ENCODE measurements around the gene HDDC2. TPM values are rescaled to one million over a fixed set of nuclear protein-coding genes. Genes with fewer than 3 reads are reported as not detected.
"Not testable (repeated sequence)": the region's sequence is repeated elsewhere in the genome, so short reads cannot be mapped to it uniquely, and the experiment has no call there.

Gene HDDC2
- total RNA-seq, 4 donors from 2014 or later: 52.0 to 78.3 (median 66.5) TPM

GRCh38 chr6:125287718-125288117 lies 14.0 kb downstream of the HDDC2 start:
- peaks cover 49% of the 10 kb centered on the region for H3K36me3 ChIP-seq
- 96% methylated on average over 9 of the region's 9 CpGs for WGBS

DNA sequence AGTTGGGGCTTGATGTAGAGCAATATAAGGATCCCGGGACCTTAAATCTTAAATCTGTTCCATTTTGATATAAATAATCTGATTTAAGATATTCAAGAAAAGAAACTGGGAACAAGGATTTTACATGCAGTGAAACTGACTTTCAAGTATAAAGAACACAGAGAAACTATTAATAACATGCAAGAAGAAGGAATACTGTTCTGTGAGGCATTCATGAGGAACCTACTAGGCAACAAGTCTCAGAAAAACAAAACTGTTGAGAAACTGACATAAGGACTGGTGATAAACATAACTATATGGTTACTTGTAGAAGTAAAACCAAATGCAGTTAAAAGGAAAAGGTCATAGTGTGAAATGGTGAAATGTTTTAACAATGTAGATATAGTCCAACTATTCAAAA lies 15.8 kb downstream of the HDDC2 start:
- Histone ChIP-seq H3K27me3 (no peaks in the 10 kb centered on the region), H3K4me1 (no peaks in the 10 kb centered on the region), H3K27ac (no peak overlapping the region), H3K9me3 (peaks cover 5% of the 10 kb centered on the region), H3K36me3 (peaks cover 53% of the 10 kb centered on the region), H3K4me3 (no peak overlapping the region)
- 98% methylated on average over 1 of the region's 1 CpG for WGBS
- DNase-seq (ENCODE audit: low spot score in 2 of 2): no peak
- TF ChIP-seq POLR2A (IDR thresholded peaks at IDR 0.05) (no peak), POLR2AphosphoS5 (IDR thresholded peaks at IDR 0.05) (no peak), EP300 (IDR thresholded peaks at IDR 0.05) (no peak)
- TF ChIP-seq, protein P1, sequence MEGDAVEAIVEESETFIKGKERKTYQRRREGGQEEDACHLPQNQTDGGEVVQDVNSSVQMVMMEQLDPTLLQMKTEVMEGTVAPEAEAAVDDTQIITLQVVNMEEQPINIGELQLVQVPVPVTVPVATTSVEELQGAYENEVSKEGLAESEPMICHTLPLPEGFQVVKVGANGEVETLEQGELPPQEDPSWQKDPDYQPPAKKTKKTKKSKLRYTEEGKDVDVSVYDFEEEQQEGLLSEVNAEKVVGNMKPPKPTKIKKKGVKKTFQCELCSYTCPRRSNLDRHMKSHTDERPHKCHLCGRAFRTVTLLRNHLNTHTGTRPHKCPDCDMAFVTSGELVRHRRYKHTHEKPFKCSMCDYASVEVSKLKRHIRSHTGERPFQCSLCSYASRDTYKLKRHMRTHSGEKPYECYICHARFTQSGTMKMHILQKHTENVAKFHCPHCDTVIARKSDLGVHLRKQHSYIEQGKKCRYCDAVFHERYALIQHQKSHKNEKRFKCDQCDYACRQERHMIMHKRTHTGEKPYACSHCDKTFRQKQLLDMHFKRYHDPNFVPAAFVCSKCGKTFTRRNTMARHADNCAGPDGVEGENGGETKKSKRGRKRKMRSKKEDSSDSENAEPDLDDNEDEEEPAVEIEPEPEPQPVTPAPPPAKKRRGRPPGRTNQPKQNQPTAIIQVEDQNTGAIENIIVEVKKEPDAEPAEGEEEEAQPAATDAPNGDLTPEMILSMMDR (IDR thresholded peaks at IDR 0.05): no peak

More at GRCh38 chr6:125287718-125288117, 14.0 kb downstream of the HDDC2 start:
- H3K9me3 ChIP-seq: peaks cover 5% of the 10 kb centered on the region
- H3K4me1 ChIP-seq: no peaks in the 10 kb centered on the region
- H3K27ac ChIP-seq: no peak overlapping the region
- H3K4me3 ChIP-seq: no peak overlapping the region
- no peaks in the 10 kb centered on the region for H3K27me3 ChIP-seq
- DNase-seq (ENCODE audit: low spot score in 2 of 2): no peak
- TF ChIP-seq POLR2A (IDR thresholded peaks at IDR 0.05): no peak
- TF ChIP-seq EP300 (IDR thresholded peaks at IDR 0.05): no peak
- TF ChIP-seq POLR2AphosphoS5 (IDR thresholded peaks at IDR 0.05): no peak
- TF ChIP-seq, protein P1 (IDR thresholded peaks at IDR 0.05): no peak

DNA sequence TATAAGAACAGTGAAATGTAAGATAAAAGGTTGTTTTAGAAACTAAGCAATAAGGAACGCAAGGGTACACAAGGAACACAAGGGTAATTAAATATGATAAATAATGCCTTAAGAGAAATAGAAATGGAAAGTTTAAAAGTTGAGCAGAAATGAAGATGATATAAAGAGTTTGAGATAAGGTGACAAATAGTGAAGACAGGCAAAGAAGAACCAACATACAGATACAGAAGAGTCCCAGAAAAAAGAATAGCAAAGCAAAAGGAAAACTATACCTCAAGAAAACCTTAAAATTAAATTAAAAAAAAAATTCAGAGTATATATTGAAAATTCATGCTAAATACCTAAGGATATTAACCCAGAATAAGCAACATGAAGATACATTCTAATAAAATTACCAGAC lies 16.4 kb downstream of the HDDC2 start:
- 97% methylated on average over 1 of the region's 1 CpG for WGBS

DNA sequence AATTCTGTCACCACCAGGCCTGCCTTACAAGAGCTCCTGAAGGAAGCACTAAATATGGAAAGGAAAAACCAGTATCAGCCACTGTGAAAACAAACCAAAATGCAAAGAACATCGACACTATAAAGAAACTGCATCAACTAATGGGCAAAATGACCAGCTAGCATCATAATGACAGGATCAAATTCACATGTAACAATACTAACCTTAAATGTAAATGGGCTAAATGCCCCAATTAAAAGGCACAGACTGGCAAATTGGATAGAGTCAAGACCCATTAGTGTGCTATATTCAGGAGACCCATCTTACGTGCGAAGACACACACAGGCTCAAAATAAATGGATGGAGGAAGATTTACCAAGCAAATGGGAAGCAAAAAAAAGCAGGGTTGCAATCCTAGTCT lies 19.3 kb downstream of the HDDC2 start:
- WGBS: 95% methylated on average over 3 of the region's 3 CpGs
- H3K9me3 ChIP-seq; DNase-seq (ENCODE audit: low spot score in 2 of 2); H3K4me1 ChIP-seq; H3K4me3 ChIP-seq; H3K27ac ChIP-seq; H3K27me3 ChIP-seq: not testable (repeated sequence)
- peaks cover 47% of the 10 kb centered on the region for H3K36me3 ChIP-seq

More for the DNA sequence above, 16.4 kb downstream of the HDDC2 start:
- Histone ChIP-seq H3K36me3 (peaks cover 58% of the 10 kb centered on the region), H3K4me3 (no peak overlapping the region), H3K27ac (no peak overlapping the region), H3K9me3 (peaks cover 5% of the 10 kb centered on the region), H3K27me3 (no peaks in the 10 kb centered on the region), H3K4me1 (no peaks in the 10 kb centered on the region)
- DNase-seq (ENCODE audit: low spot score in 2 of 2): no peak
- TF ChIP-seq POLR2A (IDR thresholded peaks at IDR 0.05): no peak
- TF ChIP-seq, protein P1 (IDR thresholded peaks at IDR 0.05): no peak
- no peak for TF ChIP-seq EP300 (IDR thresholded peaks at IDR 0.05)
- TF ChIP-seq POLR2AphosphoS5 (IDR thresholded peaks at IDR 0.05): no peak

DNA sequence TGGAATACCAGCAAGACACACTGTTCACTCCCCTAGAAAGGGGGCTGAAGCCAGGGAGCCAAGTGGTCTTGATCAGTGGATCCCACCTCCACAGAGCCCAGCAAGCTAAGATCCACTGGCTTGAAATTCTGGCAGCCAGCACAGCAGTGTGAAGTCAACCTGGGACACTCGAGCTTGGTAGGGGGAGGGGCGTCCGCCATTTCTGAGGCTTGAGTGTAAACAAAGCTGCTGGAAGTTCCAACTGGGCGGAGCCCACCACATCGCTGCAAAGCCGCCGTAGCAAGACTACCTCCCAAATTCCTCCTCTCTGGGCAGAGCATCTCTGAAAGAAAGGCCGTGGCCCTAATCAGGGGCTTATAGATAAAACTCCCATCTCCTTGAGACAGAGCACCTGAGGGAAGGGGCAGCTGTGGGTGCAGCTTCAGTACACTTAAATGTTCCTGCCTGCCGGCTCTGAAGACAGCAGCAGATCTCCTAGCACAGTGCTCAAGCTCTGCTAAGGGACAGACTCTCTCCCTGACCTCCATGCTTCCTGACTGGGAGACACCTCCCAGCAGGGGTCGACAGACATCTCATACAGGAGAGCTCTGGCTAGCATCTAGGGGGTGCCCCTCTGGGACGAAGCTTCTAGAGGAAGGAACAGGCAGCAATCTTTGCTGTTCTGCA lies 21.3 kb downstream of the HDDC2 start:
- DNase-seq (ENCODE audit: low spot score in 2 of 2); H3K9me3 ChIP-seq; H3K4me3 ChIP-seq; H3K27ac ChIP-seq; H3K4me1 ChIP-seq; H3K27me3 ChIP-seq: not testable (repeated sequence)
- 98% methylated on average over 10 of the region's 11 CpGs for WGBS
- H3K36me3 ChIP-seq: peaks cover 44% of the 10 kb centered on the region

DNA sequence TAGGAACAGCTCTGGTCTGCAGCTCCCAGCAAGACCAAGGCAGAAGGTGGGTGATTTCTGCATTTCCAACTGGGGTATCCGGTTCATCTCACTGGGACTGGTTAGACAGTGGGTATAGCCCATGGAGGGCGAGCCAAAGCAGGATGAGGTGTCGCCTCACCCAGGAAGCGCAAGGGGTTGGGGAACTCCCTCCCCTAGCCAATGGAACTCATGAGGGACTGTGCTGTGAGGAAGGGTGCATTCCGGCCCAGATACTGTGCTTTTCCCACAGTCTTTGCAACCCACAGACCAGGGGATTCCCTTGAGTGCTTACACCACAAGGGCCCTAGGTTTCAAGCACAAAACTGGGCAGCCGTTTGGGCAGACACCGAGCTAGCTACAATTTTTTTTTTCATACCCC lies 21.8 kb downstream of the HDDC2 start:
- peaks cover 39% of the 10 kb centered on the region for H3K36me3 ChIP-seq
- H3K27me3 ChIP-seq: no peaks in the 10 kb centered on the region
- WGBS: 93% methylated on average over 7 of the region's 7 CpGs
- no peak overlapping the region for H3K27ac ChIP-seq
- no peak for TF ChIP-seq EP300 (IDR thresholded peaks at IDR 0.05)
- TF ChIP-seq POLR2A (IDR thresholded peaks at IDR 0.05): no peak
- TF ChIP-seq, protein P1 (IDR thresholded peaks at IDR 0.05): no peak
- no peak for TF ChIP-seq POLR2AphosphoS5 (IDR thresholded peaks at IDR 0.05)
- H3K9me3 ChIP-seq: peaks cover 3% of the 10 kb centered on the region
- peaks cover 4% of the 10 kb centered on the region for H3K4me1 ChIP-seq
- DNase-seq (ENCODE audit: low spot score in 2 of 2): no peak
- no peak overlapping the region for H3K4me3 ChIP-seq
